Pancreas (tissue), 10 donors: ENCODE measurements around the gene TTC22. TPM values are rescaled to one million over a fixed set of nuclear protein-coding genes. Genes with fewer than 3 reads are reported as not detected.
A peak's percentile ranks its signal among the peaks of the same experiment; 100 is the strongest.

ENCODE experiments used
- ATAC-seq, 4 donors: fragments of 200-7000 bp; cut with Tn5 transposase; one replicate each; pipeline versions ENCODE4 v1.8.0 to v1.9.1; 2020; ENCODE audit warnings: mild to moderate bottlenecking in 4 of 4, moderate library complexity in 4 of 4
- DNase-seq, 6 donors: peaks; one replicate each; pipeline ENCODE4 v3.0.0-alpha.2; 2020
- FAIRE-seq: peaks from 2 replicates; lab custom pipeline; 2012; peaks lifted over from hg19 to GRCh38; lab: Jason Lieb, UNC
- H3K27ac ChIP-seq, 4 donors: fragments of 200-600 bp; sonication (generic); 1 replicate in 3 of 4; 2 replicates in 1 of 4; pipeline versions ENCODE4 v1.5.0 to v1.8.0; 2020
- H3K27me3 ChIP-seq, 4 donors: fragments of 200-600 bp; one replicate each; pipeline ENCODE4 v1.8.0; 2021
- H3K36me3 ChIP-seq, 3 donors: fragments of 200-600 bp; sonication (generic) in 1 of 3; one replicate each; pipeline versions ENCODE4 v1.5.0 to v1.8.0; 2020 to 2021
- H3K4me1 ChIP-seq, 3 donors: fragments of 200-600 bp; one replicate each; pipeline ENCODE4 v1.8.0; 2021
- H3K4me3 ChIP-seq, 4 donors: fragments of 200-600 bp; sonication (generic) in 2 of 4; one replicate each; pipeline versions ENCODE4 v1.5.0 to v1.8.0; 2020 to 2021
- H3K9me3 ChIP-seq, 4 donors: fragments of 200-600 bp; one replicate each; pipeline ENCODE4 v1.8.0; 2021
- WGBS, 2 donors: extraction: QIAGEN DNeasy Blood & Tissue Kit; methylation state at CpG; one replicate each; pipeline ENCODE4 v1.1.7; 2013; 5-methylcytosine and 5-hydroxymethylcytosine counted together
- intact Hi-C, 3 donors: fragments of 100-400 bp; cut with DNase I; formaldehyde crosslinking; loops; one replicate each; pipeline versions ENCODE4 v1.11.1 to v1.14.2; 2022
- polyA plus RNA-seq, 2 donors: library from polyadenylated mRNA; stranded (reverse); fragments of 200-250 nt; gene quantifications; one replicate each; pipeline ENCODE4 v1.2.3, GENCODE V29; 2013
- total RNA-seq, 6 donors: library from RNA; stranded (reverse); fragmentation: NEBNext Ultra II Directional in 4 of 6; extraction: Animal tissue kit (Norgen Biotek cat#: 25700) in 4 of 6; gene quantifications; one replicate each; pipeline versions ENCODE4 v1.2.1 to v1.2.4, GENCODE V29; 2021 to 2023
- TF ChIP-seq, protein P1 (sequence below), 4 donors: fragments of 200-600 bp; sonication (generic) in 3 of 4; IDR thresholded peaks; one replicate each; pipeline versions ENCODE4 v1.5.0 to v1.8.0; 2021; ENCODE audit warnings: antibody characterized with exemption in 4 of 4
- donor health status: healthy with polysubstance abuse.
- donor health status: DM: no; HTN: no; CAD: no; lungs with moderate emphysema.
- donor health status: DM: no; HTN: no; CAD: no.
- donor health status: control.
- donor health status: control.
- donor health status: Bipolar disorder and iron deficiency.
- donor health status: DM: yes; HTN: yes; CAD: no.
- donor health status: DM: no; HTN: no; CAD: no.
- donor health status: DM: no; HTN: no; CAD: no.
- donor health status: DM: yes; HTN: yes; CAD: no.

The TTC22 gene
- total and polyA plus RNA-seq, 8 donors = 6.1 to 10.6 (median 7.1) TPM

DNA sequence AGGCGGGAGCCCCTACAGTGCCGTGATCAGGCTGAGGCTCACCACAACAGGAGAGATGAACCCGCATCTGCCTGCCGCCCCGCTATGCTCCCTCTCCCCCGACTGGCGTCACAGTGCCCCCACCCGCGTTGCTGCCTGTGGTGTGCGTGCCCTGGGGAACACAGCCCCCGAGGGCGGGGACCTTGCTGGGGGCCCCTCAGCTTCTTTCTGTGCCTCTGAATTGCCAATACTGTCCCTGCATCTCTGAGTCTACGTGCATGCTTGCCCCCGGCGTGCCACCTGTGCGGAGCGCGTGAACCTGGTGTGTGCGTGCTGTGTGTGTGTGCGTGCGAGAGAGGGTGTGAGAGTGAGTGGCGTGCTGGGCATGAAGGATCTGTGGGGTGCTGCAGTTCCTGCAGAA, 47.1 kb downstream of the TTC22 start:
- FAIRE-seq (no peak), ATAC-seq (no peak), DNase-seq (peak in 1 of 6 donors; percentile 48)
- Histone ChIP-seq H3K4me1 (no peaks in the 10 kb centered on the region), H3K9me3 (no peaks in the 10 kb centered on the region), H3K36me3 (peaks cover 0 to 17% (median 0%) of the 10 kb centered on the region in 3 donors), H3K27me3 (no peaks in the 10 kb centered on the region), H3K27ac (no peak overlapping the region), H3K4me3 (no peak overlapping the region)
- 94 to 96% methylated on average over 22 of the region's 22 CpGs for WGBS, 2 donors
- intact Hi-C loops = no loop called here
- TF ChIP-seq, protein P1, sequence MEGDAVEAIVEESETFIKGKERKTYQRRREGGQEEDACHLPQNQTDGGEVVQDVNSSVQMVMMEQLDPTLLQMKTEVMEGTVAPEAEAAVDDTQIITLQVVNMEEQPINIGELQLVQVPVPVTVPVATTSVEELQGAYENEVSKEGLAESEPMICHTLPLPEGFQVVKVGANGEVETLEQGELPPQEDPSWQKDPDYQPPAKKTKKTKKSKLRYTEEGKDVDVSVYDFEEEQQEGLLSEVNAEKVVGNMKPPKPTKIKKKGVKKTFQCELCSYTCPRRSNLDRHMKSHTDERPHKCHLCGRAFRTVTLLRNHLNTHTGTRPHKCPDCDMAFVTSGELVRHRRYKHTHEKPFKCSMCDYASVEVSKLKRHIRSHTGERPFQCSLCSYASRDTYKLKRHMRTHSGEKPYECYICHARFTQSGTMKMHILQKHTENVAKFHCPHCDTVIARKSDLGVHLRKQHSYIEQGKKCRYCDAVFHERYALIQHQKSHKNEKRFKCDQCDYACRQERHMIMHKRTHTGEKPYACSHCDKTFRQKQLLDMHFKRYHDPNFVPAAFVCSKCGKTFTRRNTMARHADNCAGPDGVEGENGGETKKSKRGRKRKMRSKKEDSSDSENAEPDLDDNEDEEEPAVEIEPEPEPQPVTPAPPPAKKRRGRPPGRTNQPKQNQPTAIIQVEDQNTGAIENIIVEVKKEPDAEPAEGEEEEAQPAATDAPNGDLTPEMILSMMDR (IDR thresholded peaks at IDR 0.05) = no peak

DNA sequence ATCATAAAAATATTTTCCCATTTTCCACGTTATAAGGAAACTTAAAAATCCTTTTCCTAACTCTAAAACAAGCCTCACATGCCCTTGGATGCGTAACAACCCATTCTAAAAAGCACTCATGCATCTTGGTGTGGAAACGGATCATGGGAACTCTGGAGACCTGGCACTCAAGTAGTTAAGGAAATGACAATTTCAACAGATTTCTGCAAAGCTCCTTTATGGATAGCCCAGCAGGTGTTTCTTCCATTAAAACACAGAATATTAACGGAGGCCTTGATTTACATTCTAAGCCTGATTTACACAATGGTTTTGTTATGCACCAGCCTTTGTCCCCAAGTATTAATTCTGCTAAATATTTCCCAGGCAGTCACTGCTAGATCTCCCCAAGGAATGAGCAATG, 49.7 kb downstream of the TTC22 start:
- H3K4me3 ChIP-seq = no peak overlapping the region
- DNase-seq (no peak), ATAC-seq (no peak), FAIRE-seq (no peak)
- H3K27me3 ChIP-seq = no peaks in the 10 kb centered on the region
- H3K9me3 ChIP-seq = no peaks in the 10 kb centered on the region
- H3K4me1 ChIP-seq = no peaks in the 10 kb centered on the region
- TF ChIP-seq, protein P1 (IDR thresholded peaks at IDR 0.05) = no peak
- no peaks in the 10 kb centered on the region for H3K36me3 ChIP-seq
- no peak overlapping the region for H3K27ac ChIP-seq
- intact Hi-C loops = no loop called here
- WGBS, 2 donors = 62 to 70% methylated on average over 4 of the region's 4 CpGs

DNA sequence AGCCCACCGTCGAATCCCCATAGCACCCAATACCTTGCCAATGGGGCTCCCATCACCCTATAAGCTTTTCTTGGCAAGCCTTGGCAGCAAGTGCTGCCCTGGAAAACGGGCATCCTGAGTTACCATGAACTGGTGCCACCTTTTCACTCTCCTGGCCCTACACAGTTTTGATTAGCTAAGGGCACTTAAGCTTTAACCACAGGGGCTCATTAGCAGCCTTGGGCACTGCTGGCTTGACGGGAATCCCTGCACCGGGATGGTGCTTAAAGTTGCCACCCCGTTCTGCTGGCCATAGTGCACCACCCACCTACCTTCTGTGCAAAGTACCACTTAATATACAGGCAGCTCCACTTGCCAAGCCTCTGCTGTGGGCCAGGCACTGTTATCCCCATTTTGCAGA, 50.5 kb downstream of the TTC22 start:
- no peak for DNase-seq
- no peak for ATAC-seq
- Histone ChIP-seq H3K9me3 (no peaks in the 10 kb centered on the region), H3K27ac (no peak overlapping the region), H3K27me3 (no peaks in the 10 kb centered on the region), H3K4me3 (no peak overlapping the region), H3K4me1 (no peaks in the 10 kb centered on the region), H3K36me3 (no peaks in the 10 kb centered on the region)
- FAIRE-seq = no peak
- intact Hi-C loops = no loop called here
- TF ChIP-seq, protein P1 (IDR thresholded peaks at IDR 0.05) = no peak
- WGBS, 2 donors = 67 to 72% methylated on average over 6 of the region's 6 CpGs

DNA sequence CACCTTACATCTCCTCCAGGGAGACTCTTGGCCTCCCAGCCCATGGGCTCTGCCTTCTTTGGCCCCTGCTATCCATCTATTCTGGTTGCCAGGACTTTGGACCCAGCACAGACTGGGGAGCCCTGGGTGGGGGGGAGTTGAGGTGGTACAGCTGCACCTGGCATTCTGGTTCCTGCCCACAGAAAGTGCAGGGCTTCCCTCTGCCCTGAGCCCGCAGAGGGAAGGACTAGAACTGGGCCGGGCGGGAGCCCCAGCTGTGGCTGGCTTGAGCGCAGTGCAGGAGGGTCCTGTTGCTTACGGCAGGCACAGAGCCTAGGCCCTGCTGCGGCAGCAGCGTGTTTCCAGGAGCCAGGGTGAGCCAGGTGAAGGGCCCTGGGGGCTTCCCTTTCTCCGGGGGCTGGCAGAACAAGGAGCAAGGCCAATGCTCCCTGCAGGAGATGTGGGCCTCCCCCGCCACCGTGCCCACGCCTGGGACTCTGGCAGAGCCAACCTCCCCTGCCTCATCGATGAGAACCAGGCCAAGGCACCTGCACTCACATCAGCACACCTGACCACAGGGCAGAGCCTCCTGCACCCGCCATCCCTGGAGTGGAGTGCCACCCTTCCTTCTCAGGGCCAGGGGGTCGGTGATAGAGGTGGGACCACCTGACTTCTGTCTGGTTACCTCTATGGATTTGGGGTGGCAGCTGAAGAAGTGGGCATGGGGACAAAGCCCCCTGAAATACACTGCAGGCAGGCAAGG, 52.9 kb downstream of the TTC22 start:
- 65 to 74% methylated on average over 14 of the region's 14 CpGs for WGBS, 2 donors
- Histone ChIP-seq H3K27ac (no peak overlapping the region), H3K36me3 (no peaks in the 10 kb centered on the region), H3K4me3 (no peak overlapping the region), H3K4me1 (no peaks in the 10 kb centered on the region), H3K27me3 (no peaks in the 10 kb centered on the region), H3K9me3 (no peaks in the 10 kb centered on the region)
- intact Hi-C loops = no loop called here
- no peak for ATAC-seq
- no peak for DNase-seq
- FAIRE-seq = no peak
- TF ChIP-seq, protein P1 (IDR thresholded peaks at IDR 0.05) = no peak

DNA sequence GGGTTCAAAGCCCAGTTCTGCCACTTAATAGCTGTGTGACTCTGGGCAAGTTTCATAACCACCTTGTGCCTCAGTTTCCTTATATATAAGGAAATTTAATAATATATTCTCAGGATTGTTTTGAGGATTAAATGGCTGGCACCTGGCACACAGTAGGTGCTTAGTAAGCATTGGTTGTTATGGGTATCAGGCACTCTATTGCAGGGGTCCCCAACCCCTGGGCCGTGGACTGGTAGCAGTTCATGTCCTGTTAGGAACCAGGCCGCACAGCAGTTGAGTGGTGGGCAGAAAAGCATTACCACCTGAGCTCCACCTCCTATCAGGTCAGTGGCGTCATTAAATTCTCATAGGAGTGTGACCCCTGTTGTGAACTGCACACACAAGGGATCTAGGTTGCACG, 55.3 kb downstream of the TTC22 start:
- WGBS, 2 donors = 97 to 98% methylated on average over 4 of the region's 4 CpGs
- TF ChIP-seq, protein P1 (IDR thresholded peaks at IDR 0.05) = no peak
- H3K9me3 ChIP-seq = no peaks in the 10 kb centered on the region
- no peak for FAIRE-seq
- no peak for DNase-seq
- intact Hi-C loops = no loop called here
- no peak overlapping the region for H3K4me3 ChIP-seq
- H3K27me3 ChIP-seq = no peaks in the 10 kb centered on the region
- no peak overlapping the region for H3K27ac ChIP-seq
- no peak for ATAC-seq
- H3K4me1 ChIP-seq = no peaks in the 10 kb centered on the region
- peaks cover 2 to 10% (median 4%) of the 10 kb centered on the region in 3 donors for H3K36me3 ChIP-seq
